HUES6 (cell line): ENCODE data around the gene BTBD6.

Source experiments
- H3K27ac ChIP-seq: 2 replicates; pipeline ENCODE4 v1.7.0; 2013; ENCODE audit warnings: low read depth, mild to moderate bottlenecking, low read length, inconsistent platforms
- H3K27me3 ChIP-seq: 2 replicates; pipeline ENCODE4 v1.6.1; 2013; ENCODE audit warnings: low read length; ENCODE audit not compliant: control insufficient read depth, insufficient read depth
- H3K36me3 ChIP-seq: 2 replicates; pipeline ENCODE4 v1.6.1; 2013; ENCODE audit warnings: low read length; ENCODE audit not compliant: control insufficient read depth, insufficient read depth
- H3K4me1 ChIP-seq: 2 replicates; pipeline ENCODE4 v1.6.1; 2013; ENCODE audit warnings: low read length; ENCODE audit not compliant: control insufficient read depth, insufficient read depth
- H3K4me3 ChIP-seq: 2 replicates; pipeline ENCODE4 v1.5.1; 2013; ENCODE audit warnings: low read depth, low read length
- H3K9ac ChIP-seq: one replicate; pipeline ENCODE4 v1.6.1; 2013; ENCODE audit warnings: mild to moderate bottlenecking, low read length
- H3K9me3 ChIP-seq: 2 replicates; pipeline ENCODE4 v1.6.1; 2013; ENCODE audit warnings: low read depth, low read length; ENCODE audit not compliant: control insufficient read depth, insufficient read depth

The BTBD6 gene

DNA sequence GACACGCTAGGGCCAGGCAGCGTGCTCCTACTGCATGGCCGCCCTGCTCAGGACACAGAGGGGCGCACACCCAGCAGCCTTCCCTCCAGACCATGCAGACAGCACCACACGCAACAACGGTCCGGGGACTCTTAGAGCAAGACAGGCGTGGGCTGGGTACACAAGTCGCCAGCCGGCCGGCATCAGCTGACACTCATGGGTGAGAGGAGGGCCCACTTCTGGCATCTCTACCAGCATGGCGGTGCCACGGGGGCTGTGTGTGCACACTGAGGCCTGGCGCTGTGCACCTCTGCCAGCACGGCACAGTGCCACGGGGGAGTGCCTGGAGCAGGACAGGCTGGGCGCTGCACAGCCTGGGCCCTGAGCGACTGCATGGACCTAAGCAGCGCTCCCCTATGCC is 6.7 kb upstream of the BTBD6 start:
- no peaks in the 10 kb centered on the region for H3K27me3 ChIP-seq
- H3K4me1 ChIP-seq, result no peaks in the 10 kb centered on the region
- H3K36me3 ChIP-seq, result no peaks in the 10 kb centered on the region; the same call in 1 of the 2 replicates
- H3K27ac ChIP-seq, result no peak overlapping the region
- no peak overlapping the region for H3K9ac ChIP-seq
- no peak overlapping the region for H3K4me3 ChIP-seq
- H3K9me3 ChIP-seq, result no peaks in the 10 kb centered on the region

DNA sequence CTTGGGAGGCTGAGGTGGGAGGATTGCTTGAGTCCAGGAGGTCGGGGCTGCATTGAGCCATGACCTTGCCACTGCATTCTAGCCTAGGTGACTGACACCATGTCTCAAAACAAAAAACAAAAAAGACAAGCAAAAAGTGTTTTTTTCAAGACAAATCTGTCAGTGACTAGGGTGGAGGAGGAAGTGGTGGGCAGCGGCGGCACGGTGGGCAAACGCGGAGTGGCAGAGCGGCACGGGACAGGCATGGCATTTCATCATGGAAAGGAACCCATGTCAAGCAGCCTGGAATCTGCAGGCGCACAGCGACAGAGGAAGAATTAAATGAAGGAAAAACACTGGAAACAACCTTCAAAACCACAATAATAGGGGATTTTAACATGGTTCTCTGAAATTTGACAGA is 4.0 kb upstream of the BTBD6 start:
- Histone ChIP-seq H3K27me3 (no peaks in the 10 kb centered on the region), H3K4me1 (no peaks in the 10 kb centered on the region), H3K27ac (no peak overlapping the region), H3K9ac (no peak overlapping the region), H3K36me3 (no peaks in the 10 kb centered on the region; the same call in 1 of the 2 replicates), H3K9me3 (no peaks in the 10 kb centered on the region), H3K4me3 (no peak overlapping the region)

DNA sequence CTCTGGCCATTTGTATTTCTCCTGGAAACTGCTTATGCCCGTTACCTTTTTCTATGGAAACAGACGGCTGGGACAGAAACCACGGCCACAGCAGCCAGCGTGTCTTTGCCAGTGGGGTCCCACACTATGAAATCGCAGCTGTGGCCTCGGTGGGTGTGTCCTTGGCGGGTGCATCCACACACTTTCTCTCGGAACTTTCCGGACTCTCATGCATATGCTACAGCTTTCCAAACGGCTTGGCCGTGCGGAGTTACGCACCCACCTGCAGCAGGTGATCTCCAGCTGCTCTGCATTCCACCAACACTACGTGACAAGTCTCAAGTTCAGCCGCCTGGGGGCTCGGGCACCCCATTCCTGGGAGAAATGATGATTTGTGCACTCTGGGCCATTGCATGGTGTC is 1.3 kb upstream of the BTBD6 start:
- Histone ChIP-seq H3K9me3 (no peaks in the 10 kb centered on the region), H3K4me1 (no peaks in the 10 kb centered on the region), H3K9ac (no peak overlapping the region), H3K4me3 (no peak overlapping the region), H3K36me3 (peaks cover 23% of the 10 kb centered on the region), H3K27ac (no peak overlapping the region), H3K27me3 (no peaks in the 10 kb centered on the region)

DNA sequence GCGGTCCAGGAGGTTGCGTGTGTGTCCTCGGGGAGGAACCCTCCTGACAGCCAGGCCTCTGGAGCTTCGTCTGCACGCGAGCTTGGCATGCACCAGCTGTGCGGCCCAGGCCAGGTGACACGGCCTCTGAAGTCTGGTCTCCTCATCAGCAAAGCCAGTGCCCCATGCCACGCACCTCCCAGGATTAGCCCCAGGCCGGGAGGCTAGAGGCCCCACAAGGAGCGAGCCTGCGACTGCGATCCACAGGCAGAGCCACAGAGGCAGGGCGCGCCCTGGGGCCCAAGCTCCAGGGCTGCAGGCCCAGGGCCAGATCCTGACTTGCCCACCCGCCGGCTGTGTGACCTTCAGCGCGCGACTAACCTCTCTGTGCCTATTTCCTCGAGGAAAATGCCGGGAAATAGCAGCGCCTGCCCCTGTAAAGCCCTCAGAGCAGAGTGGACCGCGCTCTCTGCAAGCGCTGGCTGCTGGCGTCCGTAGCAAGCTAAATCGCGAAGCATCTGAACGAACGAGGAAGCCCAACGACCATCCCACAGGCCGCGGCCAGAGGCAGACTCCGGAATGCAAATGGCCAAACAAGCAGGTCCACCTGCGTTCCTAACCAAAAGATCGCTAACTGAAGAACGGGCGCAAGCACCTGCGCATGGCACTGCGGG is 492 bp upstream of the BTBD6 start:
- Histone ChIP-seq H3K36me3 (peaks cover 28% of the 10 kb centered on the region), H3K9ac (peak overlapping the region; percentile 57), H3K27me3 (no peaks in the 10 kb centered on the region), H3K27ac (no peak overlapping the region), H3K4me1 (no peaks in the 10 kb centered on the region), H3K4me3 (peak overlapping the region; percentile 83), H3K9me3 (no peaks in the 10 kb centered on the region)

DNA sequence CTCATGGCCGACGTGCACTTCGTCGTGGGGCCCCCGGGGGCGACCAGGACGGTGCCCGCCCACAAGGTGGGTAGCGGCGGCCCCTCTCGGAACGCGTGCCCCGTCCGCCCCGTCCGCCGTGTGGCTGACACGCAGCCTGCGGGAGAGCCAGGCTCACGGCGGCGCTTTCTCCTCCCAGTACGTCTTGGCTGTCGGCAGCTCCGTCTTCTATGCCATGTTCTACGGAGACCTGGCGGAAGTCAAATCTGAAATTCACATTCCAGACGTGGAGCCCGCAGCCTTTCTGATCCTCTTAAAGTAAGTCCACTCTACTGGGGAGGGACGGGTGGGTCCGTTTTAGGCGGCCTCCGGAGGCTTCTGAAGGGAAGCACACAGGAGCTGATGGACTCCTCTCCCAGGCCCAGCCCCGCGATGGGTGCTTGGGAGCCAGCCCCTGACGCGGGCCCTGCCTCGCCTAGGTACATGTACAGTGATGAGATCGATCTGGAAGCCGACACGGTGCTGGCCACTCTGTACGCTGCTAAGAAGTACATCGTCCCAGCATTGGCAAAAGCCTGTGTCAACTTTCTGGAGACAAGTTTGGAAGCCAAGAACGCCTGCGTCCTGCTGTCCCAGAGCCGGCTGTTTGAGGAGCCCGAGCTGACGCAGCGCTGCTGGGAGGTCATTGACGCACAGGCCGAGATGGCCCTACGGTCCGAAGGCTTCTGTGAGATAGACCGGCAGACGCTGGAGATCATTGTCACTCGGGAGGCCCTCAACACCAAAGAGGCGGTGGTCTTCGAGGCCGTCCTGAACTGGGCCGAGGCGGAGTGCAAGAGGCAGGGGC is 1.1 kb downstream of the BTBD6 start:
- Histone ChIP-seq H3K36me3 (peaks cover 30% of the 10 kb centered on the region), H3K27ac (no peak overlapping the region), H3K9me3 (no peaks in the 10 kb centered on the region), H3K4me1 (no peaks in the 10 kb centered on the region), H3K27me3 (no peaks in the 10 kb centered on the region), H3K4me3 (peak overlapping the region; percentile 63), H3K9ac (peak overlapping the region; percentile 78)

DNA sequence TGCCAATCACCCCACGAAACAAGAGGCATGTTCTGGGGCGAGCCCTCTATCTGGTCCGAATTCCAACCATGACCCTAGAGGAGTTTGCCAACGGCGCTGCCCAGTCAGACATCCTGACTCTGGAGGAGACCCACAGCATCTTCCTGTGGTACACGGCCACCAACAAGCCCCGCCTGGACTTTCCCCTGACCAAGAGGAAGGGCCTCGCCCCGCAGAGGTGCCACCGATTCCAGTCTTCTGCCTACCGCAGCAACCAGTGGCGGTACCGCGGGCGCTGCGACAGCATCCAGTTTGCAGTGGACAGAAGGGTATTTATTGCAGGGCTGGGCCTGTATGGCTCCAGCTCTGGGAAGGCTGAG is 1.7 kb downstream of the BTBD6 start:
- H3K36me3 ChIP-seq, result peaks cover 30% of the 10 kb centered on the region
- H3K27ac ChIP-seq, result no peak overlapping the region
- H3K27me3 ChIP-seq, result no peaks in the 10 kb centered on the region
- no peaks in the 10 kb centered on the region for H3K4me1 ChIP-seq
- H3K9ac ChIP-seq, result no peak overlapping the region
- H3K4me3 ChIP-seq, result no peak overlapping the region
- H3K9me3 ChIP-seq, result no peaks in the 10 kb centered on the region

DNA sequence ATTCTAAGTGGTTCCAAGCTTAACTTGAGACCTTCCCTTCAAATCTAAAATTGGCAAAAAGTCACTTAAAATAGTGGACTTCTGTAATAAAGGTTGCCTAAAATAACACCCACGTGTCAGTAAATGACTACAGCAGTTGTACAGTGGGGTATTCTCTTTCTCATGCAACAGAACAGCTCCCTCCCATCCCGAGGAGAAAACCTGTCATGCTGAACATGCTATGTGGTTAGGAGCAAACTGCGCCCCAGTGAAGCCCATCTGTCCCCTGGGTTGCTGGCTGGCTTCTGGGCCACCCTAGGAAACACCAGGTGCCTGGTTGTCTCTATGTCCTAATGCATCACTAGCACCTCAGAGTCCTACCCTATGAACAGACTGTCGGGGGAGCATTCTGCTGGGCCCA is 2.7 kb downstream of the BTBD6 start:
- H3K9ac ChIP-seq, result no peak overlapping the region
- no peaks in the 10 kb centered on the region for H3K27me3 ChIP-seq
- H3K4me1 ChIP-seq, result no peaks in the 10 kb centered on the region
- no peak overlapping the region for H3K27ac ChIP-seq
- H3K36me3 ChIP-seq, result peaks cover 30% of the 10 kb centered on the region
- H3K9me3 ChIP-seq, result no peaks in the 10 kb centered on the region
- H3K4me3 ChIP-seq, result no peak overlapping the region

DNA sequence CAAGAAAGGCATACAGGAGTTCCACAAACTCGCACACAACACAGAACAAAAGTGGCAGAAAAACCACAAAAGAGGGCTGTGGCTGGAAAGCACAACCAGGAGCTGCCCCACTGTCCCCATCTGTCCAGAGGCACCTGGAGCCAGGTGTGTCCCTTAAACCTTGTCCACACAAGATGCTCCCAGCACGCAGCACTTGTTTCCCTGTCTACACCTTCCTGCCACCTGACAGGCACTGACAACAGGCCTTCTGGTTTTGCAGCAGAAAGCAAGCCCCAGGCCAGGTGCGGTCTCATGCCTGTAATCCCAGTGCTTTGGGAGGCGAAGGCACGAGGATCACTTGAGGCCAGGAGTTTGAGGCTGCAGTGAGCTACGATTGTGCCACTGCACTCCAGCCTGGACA is 3.6 kb downstream of the BTBD6 start:
- Histone ChIP-seq H3K4me1 (no peaks in the 10 kb centered on the region), H3K9ac (no peak overlapping the region), H3K9me3 (no peaks in the 10 kb centered on the region), H3K4me3 (no peak overlapping the region), H3K27me3 (no peaks in the 10 kb centered on the region), H3K27ac (no peak overlapping the region), H3K36me3 (peaks cover 30% of the 10 kb centered on the region)

DNA sequence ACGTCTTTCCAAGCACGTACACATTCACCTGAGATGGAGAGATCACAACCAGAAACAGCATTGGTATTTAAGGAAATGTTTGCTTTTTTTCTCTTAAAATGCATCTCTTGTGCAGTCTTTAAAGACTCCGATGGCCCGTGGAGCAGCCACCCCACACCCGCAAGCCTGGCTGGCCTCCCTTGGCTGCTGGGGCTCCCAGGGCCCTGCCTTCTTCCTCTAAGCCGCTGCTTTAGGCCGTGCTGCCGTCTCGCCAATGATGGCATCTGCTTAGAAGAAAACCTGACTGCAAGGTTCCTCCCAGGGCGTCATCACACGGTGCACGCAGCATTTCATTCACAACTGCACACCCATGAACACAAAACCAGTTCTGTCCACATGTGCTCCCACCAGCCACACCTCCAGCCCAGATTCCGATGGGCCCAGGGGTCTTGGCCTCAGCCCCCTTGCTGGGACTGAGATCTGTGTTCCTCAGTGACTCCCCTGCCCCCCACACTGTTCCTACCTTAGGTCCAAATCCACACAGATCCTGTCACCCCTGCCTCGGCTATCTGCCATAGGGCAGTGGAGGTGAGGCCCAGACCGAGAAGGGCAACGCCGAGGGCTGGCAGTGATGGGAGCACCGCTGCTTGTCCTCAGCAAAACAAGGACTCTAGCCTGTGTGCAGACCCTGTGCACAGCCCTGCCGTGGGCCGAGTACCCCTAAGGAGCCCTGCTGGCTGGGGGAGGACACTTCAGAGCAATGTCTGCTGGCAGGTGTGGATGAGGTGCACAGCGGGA is 4.4 kb downstream of the BTBD6 start:
- Histone ChIP-seq H3K4me3 (no peak overlapping the region), H3K4me1 (no peaks in the 10 kb centered on the region), H3K36me3 (peaks cover 30% of the 10 kb centered on the region), H3K9me3 (no peaks in the 10 kb centered on the region), H3K27me3 (no peaks in the 10 kb centered on the region), H3K27ac (no peak overlapping the region), H3K9ac (no peak overlapping the region)

DNA sequence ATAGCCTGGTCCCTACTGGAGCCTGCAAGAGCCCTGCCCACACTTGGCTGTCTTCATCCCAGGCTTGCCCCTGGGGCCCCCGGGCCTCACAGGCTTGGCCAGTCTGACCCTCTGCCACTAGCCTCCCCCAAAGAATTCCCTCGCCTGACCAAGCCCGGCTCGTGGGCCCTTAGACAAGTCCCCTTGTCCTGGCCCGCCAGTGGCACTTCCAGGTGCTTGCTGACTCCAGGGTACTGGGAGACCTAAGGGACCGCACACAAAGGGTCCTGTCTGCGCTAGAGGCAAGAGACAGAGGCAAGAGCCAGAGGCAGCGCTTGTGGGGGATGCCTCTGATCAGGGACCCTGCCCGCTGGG is 5.0 kb downstream of the BTBD6 start:
- Histone ChIP-seq H3K27ac (no peak overlapping the region), H3K9me3 (no peaks in the 10 kb centered on the region), H3K27me3 (no peaks in the 10 kb centered on the region), H3K4me1 (no peaks in the 10 kb centered on the region), H3K4me3 (no peak overlapping the region), H3K9ac (no peak overlapping the region), H3K36me3 (peaks cover 30% of the 10 kb centered on the region)

DNA sequence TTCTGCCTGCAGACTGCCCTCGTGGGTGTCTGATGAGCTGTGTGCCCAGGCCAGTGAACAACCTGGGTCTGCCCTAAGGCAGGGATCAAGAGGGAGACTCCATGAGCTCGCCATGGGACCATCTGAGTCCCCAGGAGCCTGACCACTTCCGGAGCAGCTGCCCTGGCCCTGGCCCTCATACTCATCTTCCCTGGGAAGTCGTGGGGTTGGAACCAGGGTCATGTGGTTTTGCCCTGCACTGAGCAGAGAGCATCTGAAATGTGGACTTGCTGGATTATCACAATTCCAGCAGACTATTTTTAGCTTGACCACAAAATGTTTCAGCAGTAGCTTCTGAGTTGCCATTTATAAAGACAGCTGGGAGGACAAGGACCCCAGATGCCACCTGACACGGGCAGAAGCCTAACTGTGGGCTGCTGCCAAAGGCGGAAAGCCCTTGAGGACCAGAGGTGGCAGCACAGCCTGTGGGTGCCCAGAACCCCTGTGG is 6.7 kb downstream of the BTBD6 start:
- no peaks in the 10 kb centered on the region for H3K27me3 ChIP-seq
- no peaks in the 10 kb centered on the region for H3K9me3 ChIP-seq
- H3K9ac ChIP-seq, result no peak overlapping the region
- H3K4me3 ChIP-seq, result no peak overlapping the region
- H3K27ac ChIP-seq, result no peak overlapping the region
- H3K36me3 ChIP-seq, result peaks cover 26% of the 10 kb centered on the region
- no peaks in the 10 kb centered on the region for H3K4me1 ChIP-seq
